Measurements from ENCODE around the gene ARIH1.
A peak's percentile ranks its signal among the peaks of the same experiment; 100 is the strongest.

The ARIH1 gene

GRCh38 chr15:72588096-72588495 is 114.0 kb downstream of the ARIH1 start:
- no peak for DNase-seq (ENCODE audit: low read depth)
- TF ChIP-seq CTCF (IDR thresholded peaks at IDR 0.05; ENCODE audit: control insufficient read depth, extremely low read depth, insufficient read depth): no peak
- H3K4me3 ChIP-seq (ENCODE audit: low read depth, low read length): no peak overlapping the region

- no peak for TF ChIP-seq CTCF (IDR thresholded peaks at IDR 0.05; ENCODE audit: control insufficient read depth, extremely low read depth, insufficient read depth)
- no peak overlapping the region for H3K4me3 ChIP-seq (ENCODE audit: low read depth, low read length)
- DNase-seq (ENCODE audit: low read depth): no peak
These were observed 116.3 kb downstream of the ARIH1 start for GRCh38 chr15:72590427-72590826.

- no peak for TF ChIP-seq CTCF (IDR thresholded peaks at IDR 0.05; ENCODE audit: control insufficient read depth, extremely low read depth, insufficient read depth)
These were observed 117.2 kb downstream of the ARIH1 start for GRCh38 chr15:72591361-72591760.

GRCh38 chr15:72592097-72592496 is 118.0 kb downstream of the ARIH1 start:
- TF ChIP-seq CTCF (IDR thresholded peaks at IDR 0.05; ENCODE audit: control insufficient read depth, extremely low read depth, insufficient read depth): no peak
- DNase-seq (ENCODE audit: low read depth): no peak
- no peak overlapping the region for H3K4me3 ChIP-seq (ENCODE audit: low read depth, low read length)

More at GRCh38 chr15:72591361-72591760, 117.2 kb downstream of the ARIH1 start:
- DNase-seq (ENCODE audit: low read depth): no peak
- no peak overlapping the region for H3K4me3 ChIP-seq (ENCODE audit: low read depth, low read length)

GRCh38 chr15:72592676-72593075 is 118.5 kb downstream of the ARIH1 start:
- H3K4me3 ChIP-seq (ENCODE audit: low read depth, low read length): no peak overlapping the region
- DNase-seq (ENCODE audit: low read depth): no peak
- no peak for TF ChIP-seq CTCF (IDR thresholded peaks at IDR 0.05; ENCODE audit: control insufficient read depth, extremely low read depth, insufficient read depth)

- H3K4me3 ChIP-seq (ENCODE audit: low read depth, low read length): no peak overlapping the region
- no peak for TF ChIP-seq CTCF (IDR thresholded peaks at IDR 0.05; ENCODE audit: control insufficient read depth, extremely low read depth, insufficient read depth)
- DNase-seq (ENCODE audit: low read depth): no peak
These were observed 119.7 kb downstream of the ARIH1 start for GRCh38 chr15:72593838-72594237.

GRCh38 chr15:72599855-72600464 is 125.8 kb downstream of the ARIH1 start:
- peak; percentile 22 for DNase-seq (ENCODE audit: low read depth)
- H3K4me3 ChIP-seq (ENCODE audit: low read depth, low read length): no peak overlapping the region
- peak; percentile 68 for TF ChIP-seq CTCF (IDR thresholded peaks at IDR 0.05; ENCODE audit: control insufficient read depth, extremely low read depth, insufficient read depth)

Data from LNCaP clone FGC (cell line).